Keratinocyte (primary cell): ENCODE measurements around the gene CTNND2. TPM values are rescaled to one million over a fixed set of nuclear protein-coding genes. Genes with fewer than 3 reads are reported as not detected.

Experiments used
- DNase-seq: peaks from one replicate; pipeline ENCODE4 v3.0.0-alpha.2; 2011; ENCODE audit warnings: low read depth, missing footprints, low spot score
- FAIRE-seq: peaks from 2 replicates; lab custom pipeline; 2011; peaks lifted over from hg19 to GRCh38; lab: Jason Lieb, UNC
- H2AFZ ChIP-seq: 2 replicates; pipeline ENCODE4 v1.6.0; 2012; ENCODE audit warnings: low read length, control low read depth, inconsistent platforms; ENCODE audit not compliant: control insufficient read depth
- H3K27ac ChIP-seq: 2 replicates; pipeline ENCODE4 v1.5.1; 2011; ENCODE audit warnings: low read length; ENCODE audit not compliant: control insufficient read depth, insufficient read depth
- H3K27me3 ChIP-seq: 3 replicates; pipeline ENCODE4 v1.6.0; 2011; ENCODE audit warnings: low read length; ENCODE audit not compliant: control insufficient read depth, insufficient read depth; ENCODE audit errors: extremely low read depth
- H3K36me3 ChIP-seq, 2 experiments: 2 replicates in 1 of 2; 3 replicates in 1 of 2; pipeline ENCODE4 v1.5.1; 2011; ENCODE audit warnings: low read length in 2 of 2, mild to moderate bottlenecking in 1 of 2; ENCODE audit not compliant: control insufficient read depth in 2 of 2, insufficient read depth in 2 of 2; ENCODE audit errors: extremely low read depth in 1 of 2
- H3K4me1 ChIP-seq: 3 replicates; pipeline ENCODE4 v1.5.1; 2011; ENCODE audit warnings: low read length; ENCODE audit not compliant: control insufficient read depth, insufficient read depth; ENCODE audit errors: extremely low read depth
- H3K4me2 ChIP-seq: 3 replicates; pipeline ENCODE4 v1.6.0; 2011; ENCODE audit warnings: low read depth, low read length; ENCODE audit not compliant: control insufficient read depth, insufficient read depth; ENCODE audit errors: extremely low read depth
- H3K4me3 ChIP-seq, 3 experiments: fragments of 200-600 bp in 1 of 3; sonication (generic) in 1 of 3; 2 replicates in 2 of 3; 3 replicates in 1 of 3; pipeline ENCODE4 v1.5.1; 2011 to 2016; ENCODE audit warnings: low read length in 3 of 3, mild to moderate bottlenecking in 3 of 3, control low read depth in 2 of 3, inconsistent platforms in 1 of 3, low read depth in 1 of 3, mixed read lengths in 1 of 3, mixed run types in 1 of 3, moderate library complexity in 1 of 3; ENCODE audit not compliant: control insufficient read depth in 2 of 3, insufficient read depth in 2 of 3; ENCODE audit errors: extremely low read depth in 1 of 3
- H3K79me2 ChIP-seq: 2 replicates; pipeline ENCODE4 v1.6.0; 2012; ENCODE audit warnings: low read length; ENCODE audit not compliant: control insufficient read depth, insufficient read depth
- H3K9ac ChIP-seq: 3 replicates; pipeline ENCODE4 v1.6.0; 2011; ENCODE audit warnings: low read length; ENCODE audit not compliant: control insufficient read depth, insufficient read depth; ENCODE audit errors: extremely low read depth
- H3K9me1 ChIP-seq: 3 replicates; pipeline ENCODE4 v1.6.0; 2011; ENCODE audit warnings: low read length; ENCODE audit not compliant: control insufficient read depth, insufficient read depth; ENCODE audit errors: extremely low read depth
- H3K9me3 ChIP-seq: 2 replicates; pipeline ENCODE4 v1.5.1; 2012; ENCODE audit warnings: low read depth, low read length; ENCODE audit not compliant: control insufficient read depth
- H4K20me1 ChIP-seq: 3 replicates; pipeline ENCODE4 v1.6.0; 2011; ENCODE audit warnings: low read length; ENCODE audit not compliant: control insufficient read depth, insufficient read depth; ENCODE audit errors: extremely low read depth
- EZH2 ChIP-seq: IDR thresholded peaks from one replicate; pipeline ENCODE4 v1.6.1; 2012; ENCODE audit warnings: inconsistent platforms, mild to moderate bottlenecking, low read length, moderate library complexity
- dilution Hi-C: fragments of 300-500 bp; cut with MboI; formaldehyde crosslinking; loops from one replicate; pipeline ENCODE4 v1.7.0; 2020; ENCODE audit warnings: low sequenced_read_pairs; ENCODE audit not compliant: extremely low pct_ligation_motif_present
- polyA plus RNA-seq, 5 experiments: library from polyadenylated mRNA; depleted of rRNA in 3 of 5; stranded (reverse) in 3 of 5; stranded (forward) in 1 of 5; unstranded in 1 of 5; fragments of >200 nt; gene quantifications; 1 replicate in 1 of 5; 2 replicates in 3 of 5; 3 replicates in 1 of 5; pipeline versions ENCODE4 v1.2.1 to v1.2.3, GENCODE V29; 2011 to 2012; ENCODE audit warnings: missing spikeins in 2 of 5, low read depth in 1 of 5, low replicate concordance in 1 of 5
- TF ChIP-seq, protein P1 (sequence below), 3 experiments: IDR thresholded peaks in 1 of 3; conservative IDR thresholded peaks in 1 of 3; optimal IDR thresholded peaks in 1 of 3; 2 replicates in 2 of 3; 3 replicates in 1 of 3; pipeline versions ENCODE3 to v1.5.1; 2011; ENCODE audit warnings: low read length in 3 of 3, mild to moderate bottlenecking in 3 of 3, moderate library complexity in 2 of 3, control low read depth in 1 of 3, inconsistent platforms in 1 of 3; ENCODE audit not compliant: insufficient read depth in 2 of 3; ENCODE audit errors: extremely low read depth in 1 of 3

The CTNND2 gene
- polyA plus RNA-seq, 1 donor (not counting 4 experiments of a cell fraction or from before 2014, with no cell fraction given) = not detected

DNA sequence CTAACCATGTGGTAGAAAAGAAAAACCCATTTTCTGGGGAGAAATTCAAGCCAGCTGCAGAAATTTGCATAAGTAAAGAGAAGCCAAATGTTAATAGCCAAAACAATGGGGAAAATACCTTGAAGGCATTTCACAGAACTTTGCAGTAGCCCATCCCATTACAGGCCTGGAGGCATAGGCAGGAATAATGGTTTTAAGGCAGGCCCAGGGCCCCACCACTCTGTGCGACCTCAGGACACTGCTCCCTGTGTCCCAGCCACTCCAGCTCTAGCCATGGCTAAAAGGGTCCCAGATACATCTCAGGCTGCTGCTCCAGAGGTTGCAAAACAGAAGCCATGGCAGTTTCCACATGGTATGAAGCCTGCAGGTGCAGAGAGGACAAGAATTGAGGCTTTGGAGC, 253.3 kb downstream of the CTNND2 start:
- Histone ChIP-seq H3K9me3 (no peaks in the 10 kb centered on the region), H2AFZ (no peak overlapping the region), H3K4me3 (no peak overlapping the region), H3K4me1 (no peaks in the 10 kb centered on the region), H3K4me2 (no peak overlapping the region), H3K79me2 (no peaks in the 10 kb centered on the region), H3K36me3 (no peaks in the 10 kb centered on the region), H3K27ac (no peak overlapping the region), H3K27me3 (no peaks in the 10 kb centered on the region), H4K20me1 (no peaks in the 10 kb centered on the region), H3K9ac (no peak overlapping the region), H3K9me1 (no peaks in the 10 kb centered on the region)
- FAIRE-seq (no peak), DNase-seq (no peak)
- TF ChIP-seq, protein P1, sequence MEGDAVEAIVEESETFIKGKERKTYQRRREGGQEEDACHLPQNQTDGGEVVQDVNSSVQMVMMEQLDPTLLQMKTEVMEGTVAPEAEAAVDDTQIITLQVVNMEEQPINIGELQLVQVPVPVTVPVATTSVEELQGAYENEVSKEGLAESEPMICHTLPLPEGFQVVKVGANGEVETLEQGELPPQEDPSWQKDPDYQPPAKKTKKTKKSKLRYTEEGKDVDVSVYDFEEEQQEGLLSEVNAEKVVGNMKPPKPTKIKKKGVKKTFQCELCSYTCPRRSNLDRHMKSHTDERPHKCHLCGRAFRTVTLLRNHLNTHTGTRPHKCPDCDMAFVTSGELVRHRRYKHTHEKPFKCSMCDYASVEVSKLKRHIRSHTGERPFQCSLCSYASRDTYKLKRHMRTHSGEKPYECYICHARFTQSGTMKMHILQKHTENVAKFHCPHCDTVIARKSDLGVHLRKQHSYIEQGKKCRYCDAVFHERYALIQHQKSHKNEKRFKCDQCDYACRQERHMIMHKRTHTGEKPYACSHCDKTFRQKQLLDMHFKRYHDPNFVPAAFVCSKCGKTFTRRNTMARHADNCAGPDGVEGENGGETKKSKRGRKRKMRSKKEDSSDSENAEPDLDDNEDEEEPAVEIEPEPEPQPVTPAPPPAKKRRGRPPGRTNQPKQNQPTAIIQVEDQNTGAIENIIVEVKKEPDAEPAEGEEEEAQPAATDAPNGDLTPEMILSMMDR (optimal IDR thresholded peaks at IDR 0.05 in 1 of 3, IDR thresholded peaks at IDR 0.05 in 1 of 3, conservative IDR thresholded peaks at IDR 0.05 in 1 of 3; ENCODE audit: extremely low read depth in 1 of 3, insufficient read depth in 2 of 3, low read length in 3 of 3) = no peak
- TF ChIP-seq EZH2 = no peak
- dilution Hi-C loops = no loop called here

DNA sequence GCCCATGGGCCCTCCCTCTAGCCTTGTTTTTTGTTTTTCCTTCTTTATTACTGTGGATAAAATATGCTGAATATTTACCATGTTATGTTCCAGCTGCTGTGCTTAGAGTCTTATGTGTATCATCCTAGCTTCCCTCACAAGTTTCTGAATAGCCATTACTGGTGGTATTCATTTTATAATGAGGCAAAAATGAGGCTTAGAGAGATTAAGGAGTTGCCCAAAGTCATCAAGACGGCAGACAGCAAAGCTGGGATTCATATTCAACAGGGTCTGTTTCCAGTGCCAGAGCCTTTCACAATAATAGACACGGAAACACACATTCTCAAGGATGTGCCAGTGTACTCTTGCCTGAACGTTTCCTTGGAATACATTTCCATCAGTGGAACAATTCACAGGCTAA, 258.1 kb downstream of the CTNND2 start:
- dilution Hi-C loops = no loop called here
- DNase-seq (no peak), FAIRE-seq (no peak)
- no peaks in the 10 kb centered on the region for H3K9me3 ChIP-seq
- no peak overlapping the region for H3K9ac ChIP-seq
- no peak for TF ChIP-seq EZH2
- TF ChIP-seq, protein P1 (optimal IDR thresholded peaks at IDR 0.05 in 1 of 3, IDR thresholded peaks at IDR 0.05 in 1 of 3, conservative IDR thresholded peaks at IDR 0.05 in 1 of 3; ENCODE audit: extremely low read depth in 1 of 3, insufficient read depth in 2 of 3, low read length in 3 of 3) = no peak
- H2AFZ ChIP-seq = no peak overlapping the region
- H3K27ac ChIP-seq = no peak overlapping the region
- no peaks in the 10 kb centered on the region for H3K79me2 ChIP-seq
- no peak overlapping the region for H3K4me2 ChIP-seq
- H3K27me3 ChIP-seq = no peaks in the 10 kb centered on the region
- H3K36me3 ChIP-seq = no peaks in the 10 kb centered on the region
- H3K4me3 ChIP-seq = no peak overlapping the region
- H4K20me1 ChIP-seq = no peaks in the 10 kb centered on the region
- no peaks in the 10 kb centered on the region for H3K4me1 ChIP-seq
- no peaks in the 10 kb centered on the region for H3K9me1 ChIP-seq
